ENCODE measurements around the gene PCDHA7. TPM values are rescaled to one million over a fixed set of nuclear protein-coding genes. Genes with fewer than 3 reads are reported as not detected.
"Not testable (repeated sequence)": the region's sequence is repeated elsewhere in the genome, so short reads cannot be mapped to it uniquely, and the experiment has no call there.

PCDHA7 gene
- total RNA-seq, 1 experiment from 2014 or later = not detected

- Histone ChIP-seq H3K27ac (no peak overlapping the region), H3K9me3 (ENCODE audit: insufficient read depth, low read depth) (no peaks in the 10 kb centered on the region; the same call in 1 of the 2 replicates), H3K36me3 (ENCODE audit: low read depth) (no peaks in the 10 kb centered on the region), H2AFZ (no peak overlapping the region), H3K79me2 (ENCODE audit: low read depth) (no peaks in the 10 kb centered on the region), H3F3A (ENCODE audit: insufficient read depth, low read depth) (no peaks in the 10 kb centered on the region), H3K4me3 (no peak overlapping the region), H4K20me1 (ENCODE audit: insufficient read depth) (no peaks in the 10 kb centered on the region), H3K27me3 (ENCODE audit: insufficient read depth, low read depth) (no peaks in the 10 kb centered on the region), H3K4me1 (replicated peaks; ENCODE audit: insufficient read depth) (no peaks in the 10 kb centered on the region), H3K9me2 (ENCODE audit: insufficient read depth) (no peaks in the 10 kb centered on the region), H3K4me2 (no peak overlapping the region)
- BruUV-seq (replicated peaks) = no TSS peak
- POLR2A ChIA-PET (ENCODE audit: unreplicated experiment) = no interaction called here
- no peak for DNase-seq
- TF ChIP-seq CTCF (conservative IDR thresholded peaks at IDR 0.05) = no peak
- no peak for TF ChIP-seq EZH2 (IDR thresholded peaks at IDR 0.05; ENCODE audit: low read depth)
- CTCF ChIA-PET = no interaction called here
- intact Hi-C loops (cut with micrococcal nuclease; ENCODE audit: unreplicated experiment) = no loop called here
Measured at GRCh38 chr5:140808889-140809291, 25.2 kb upstream of the PCDHA7 start.

GRCh38 chr5:140821375-140822280 lies 12.4 kb upstream of the PCDHA7 start, which contains the start of gene PCDHA5:
TSS of gene PCDHA5 (plus strand) at chr5:140821613.
- POLR2A ChIA-PET (ENCODE audit: unreplicated experiment) = no interaction called here
- Histone ChIP-seq H3K27me3 (ENCODE audit: insufficient read depth, low read depth) (no peaks in the 10 kb centered on the region), H3K4me2 (no peak within 1 kb of the TSS), H3K4me1 (replicated peaks; ENCODE audit: insufficient read depth) (no peaks in the 10 kb centered on the region), H3K79me2 (ENCODE audit: low read depth) (no peaks in the 10 kb centered on the region), H3K9me3 (ENCODE audit: insufficient read depth, low read depth) (no peaks in the 10 kb centered on the region), H3K36me3 (ENCODE audit: low read depth) (no peaks in the 10 kb centered on the region), H2AFZ (no peak within 1 kb of the TSS), H3K9me2 (ENCODE audit: insufficient read depth) (no peaks in the 10 kb centered on the region), H4K20me1 (ENCODE audit: insufficient read depth) (no peaks in the 10 kb centered on the region), H3K27ac (no peak within 1 kb of the TSS), H3K4me3 (no peak within 1 kb of the TSS), H3F3A (ENCODE audit: insufficient read depth, low read depth) (no peaks in the 10 kb centered on the region)
- no TSS peak for BruUV-seq (replicated peaks)
- TF ChIP-seq EZH2 (IDR thresholded peaks at IDR 0.05; ENCODE audit: low read depth) (no peak), CTCF (conservative IDR thresholded peaks at IDR 0.05) (no peak)
- intact Hi-C loops (cut with micrococcal nuclease; ENCODE audit: unreplicated experiment) = no loop called here
- CTCF ChIA-PET = no interaction called here
- no peak for DNase-seq

- DNase-seq = no peak
- Histone ChIP-seq H3F3A (ENCODE audit: insufficient read depth, low read depth) (no peaks in the 10 kb centered on the region), H2AFZ (no peak overlapping the region), H3K9me3 (ENCODE audit: insufficient read depth, low read depth) (no peaks in the 10 kb centered on the region), H3K4me2 (no peak overlapping the region), H3K9me2 (ENCODE audit: insufficient read depth) (no peaks in the 10 kb centered on the region), H3K4me1 (replicated peaks; ENCODE audit: insufficient read depth) (no peaks in the 10 kb centered on the region), H3K36me3 (ENCODE audit: low read depth) (no peaks in the 10 kb centered on the region), H3K27me3 (ENCODE audit: insufficient read depth, low read depth) (no peaks in the 10 kb centered on the region), H3K27ac (no peak overlapping the region), H3K4me3 (no peak overlapping the region), H4K20me1 (ENCODE audit: insufficient read depth) (no peaks in the 10 kb centered on the region), H3K79me2 (ENCODE audit: low read depth) (no peaks in the 10 kb centered on the region)
- CTCF ChIA-PET = no interaction called here
- TF ChIP-seq EZH2 (IDR thresholded peaks at IDR 0.05; ENCODE audit: low read depth) = no peak
- TF ChIP-seq CTCF (conservative IDR thresholded peaks at IDR 0.05) = no peak; the same call in 1 of the 2 replicates
- POLR2A ChIA-PET (ENCODE audit: unreplicated experiment) = no interaction called here
- intact Hi-C loops (cut with micrococcal nuclease; ENCODE audit: unreplicated experiment) = no loop called here
- no TSS peak for BruUV-seq (replicated peaks)
Measured at GRCh38 chr5:140822281-140822629, 11.8 kb upstream of the PCDHA7 start.

GRCh38 chr5:140822969-140823368 lies 11.1 kb upstream of the PCDHA7 start:
- H3K36me3 ChIP-seq (ENCODE audit: low read depth); H3K4me3 ChIP-seq; H4K20me1 ChIP-seq (ENCODE audit: insufficient read depth); H3K27me3 ChIP-seq (ENCODE audit: insufficient read depth, low read depth); H3K9me3 ChIP-seq (ENCODE audit: insufficient read depth, low read depth); DNase-seq; H3K4me1 ChIP-seq (replicated peaks; ENCODE audit: insufficient read depth); H3K4me2 ChIP-seq; H3K27ac ChIP-seq; H3K9me2 ChIP-seq (ENCODE audit: insufficient read depth); BruUV-seq (replicated peaks); H3F3A ChIP-seq (ENCODE audit: insufficient read depth, low read depth); POLR2A ChIA-PET (ENCODE audit: unreplicated experiment); intact Hi-C loops (cut with micrococcal nuclease; ENCODE audit: unreplicated experiment); H2AFZ ChIP-seq; H3K79me2 ChIP-seq (ENCODE audit: low read depth); CTCF ChIA-PET: not testable (repeated sequence)

All from PC-9 (cell line).